ENCODE data around the gene DUS1L.

DNA sequence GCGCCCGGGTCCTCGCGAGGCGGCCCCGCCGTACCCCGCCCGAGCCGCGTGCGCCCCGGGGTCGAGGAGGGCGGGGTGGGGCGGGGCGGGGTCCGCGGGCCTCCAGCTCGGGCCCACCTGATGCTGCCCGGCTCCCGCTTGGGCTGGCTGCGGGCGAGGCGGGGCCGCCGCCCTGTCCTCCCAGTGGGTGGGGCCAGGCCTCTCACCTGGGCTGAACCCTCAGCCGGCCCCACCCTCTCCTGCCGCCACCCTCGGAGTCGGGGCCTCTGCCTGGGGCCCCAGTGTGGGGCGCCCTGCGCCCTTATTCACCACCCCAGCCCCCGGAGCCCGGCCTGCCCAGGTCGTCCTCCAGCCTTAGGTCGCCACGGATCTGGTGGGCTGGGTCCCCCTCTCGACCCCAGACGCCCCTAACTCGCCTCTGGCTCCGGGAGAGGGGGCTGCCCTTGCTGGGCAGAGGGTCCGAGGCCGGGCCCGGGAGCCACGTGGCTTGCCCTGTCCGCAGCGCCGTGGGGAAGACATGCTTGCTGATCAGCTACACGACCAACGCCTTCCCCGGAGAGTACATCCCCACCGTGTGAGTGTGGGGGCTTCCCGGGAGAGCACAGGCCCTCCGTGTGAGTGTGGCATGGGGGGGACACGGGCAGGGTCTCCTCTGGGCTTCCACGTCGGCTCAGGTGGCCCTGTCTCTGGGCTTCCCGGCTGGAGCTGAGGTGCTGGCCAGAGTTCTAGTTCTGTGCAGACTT is 33.5 kb downstream of the DUS1L start:
- TF ChIP-seq, protein P1, sequence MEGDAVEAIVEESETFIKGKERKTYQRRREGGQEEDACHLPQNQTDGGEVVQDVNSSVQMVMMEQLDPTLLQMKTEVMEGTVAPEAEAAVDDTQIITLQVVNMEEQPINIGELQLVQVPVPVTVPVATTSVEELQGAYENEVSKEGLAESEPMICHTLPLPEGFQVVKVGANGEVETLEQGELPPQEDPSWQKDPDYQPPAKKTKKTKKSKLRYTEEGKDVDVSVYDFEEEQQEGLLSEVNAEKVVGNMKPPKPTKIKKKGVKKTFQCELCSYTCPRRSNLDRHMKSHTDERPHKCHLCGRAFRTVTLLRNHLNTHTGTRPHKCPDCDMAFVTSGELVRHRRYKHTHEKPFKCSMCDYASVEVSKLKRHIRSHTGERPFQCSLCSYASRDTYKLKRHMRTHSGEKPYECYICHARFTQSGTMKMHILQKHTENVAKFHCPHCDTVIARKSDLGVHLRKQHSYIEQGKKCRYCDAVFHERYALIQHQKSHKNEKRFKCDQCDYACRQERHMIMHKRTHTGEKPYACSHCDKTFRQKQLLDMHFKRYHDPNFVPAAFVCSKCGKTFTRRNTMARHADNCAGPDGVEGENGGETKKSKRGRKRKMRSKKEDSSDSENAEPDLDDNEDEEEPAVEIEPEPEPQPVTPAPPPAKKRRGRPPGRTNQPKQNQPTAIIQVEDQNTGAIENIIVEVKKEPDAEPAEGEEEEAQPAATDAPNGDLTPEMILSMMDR (conservative IDR thresholded peaks at IDR 0.05; ENCODE audit: low read depth in 2 of 2), result no peak
- TF ChIP-seq EZH2phosphoT487 (IDR thresholded peaks at IDR 0.05; ENCODE audit: unreplicated experiment), result no peak
- no peak for TF ChIP-seq REST (IDR thresholded peaks at IDR 0.05; ENCODE audit: unreplicated experiment)
- peak; percentile 49; the same call in 1 of the 2 replicates for TF ChIP-seq POLR2AphosphoS5 (IDR thresholded peaks at IDR 0.05; ENCODE audit: low read depth)
- TF ChIP-seq JUNB (IDR thresholded peaks at IDR 0.05; ENCODE audit: unreplicated experiment), result no peak
- TF ChIP-seq EZH2 (IDR thresholded peaks at IDR 0.05; ENCODE audit: low read depth, unreplicated experiment), result no peak

Data from GM23338 (cell line).